GM12878 (cell line): ENCODE measurements around the gene CAMTA1. TPM values are rescaled to one million over a fixed set of nuclear protein-coding genes. Genes with fewer than 3 reads are reported as not detected.

ENCODE experiments used
- ATAC-seq: fragments of 200-7000 bp; cut with Tn5 transposase; 3 replicates; pipeline ENCODE4 v1.9.1; 2020; ENCODE audit warnings: mild to moderate bottlenecking, moderate library complexity
- BruUV-seq: library from RNA; stranded (reverse); fragments of 400-500 nt; replicated peaks from 2 replicates; lab custom pipeline; 2021; lab: Mats Ljungman, UMichigan
- CTCF ChIA-PET: fragments of 300-600 bp; sonication (Branson Sonifier 250); formaldehyde crosslinking; extraction: SDS; loops from one replicate; lab custom pipeline; 2021; ENCODE audit warnings: inconsistent platforms; lab: Yijun Ruan, JAX
- POLR2A ChIA-PET: fragments of 350-600 bp; formaldehyde crosslinking; extraction: SDS; loops from one replicate; lab custom pipeline; 2021; ENCODE audit warnings: inconsistent platforms; lab: Charles Lee
- RAD21 ChIA-PET: fragments of 300-600 bp; sonication (Branson Sonifier 250); formaldehyde crosslinking; loops from one replicate; lab custom pipeline; 2023; ENCODE audit warnings: antibody characterized with exemption; ENCODE audit not compliant: unreplicated experiment; lab: Charles Lee
- SMC1A ChIA-PET: fragments of 300-600 bp; sonication (Branson Sonifier 250); formaldehyde crosslinking; loops from one replicate; lab custom pipeline; 2023; ENCODE audit not compliant: unreplicated experiment, uncharacterized antibody; lab: Charles Lee
- DNase-seq: peaks from one replicate; pipeline ENCODE4 v3.0.0-alpha.2; 2011; ENCODE audit warnings: low read depth, low spot score
- FAIRE-seq: peaks from 3 replicates; lab custom pipeline; 2011; peaks lifted over from hg19 to GRCh38; lab: Jason Lieb, UNC
- H2AFZ ChIP-seq: 2 replicates; pipeline ENCODE4 v1.6.0; 2011; ENCODE audit warnings: low read depth, low read length, control low read depth; ENCODE audit not compliant: control insufficient read depth
- H3K27ac ChIP-seq: 2 replicates; pipeline ENCODE4 v1.5.1; 2011; ENCODE audit warnings: control low read depth; ENCODE audit not compliant: control insufficient read depth, insufficient read depth
- H3K27me3 ChIP-seq, 2 experiments: replicated peaks in 1 of 2; 2 replicates each; pipeline versions ENCODE4 v1.6.0 to v1.6.1; 2011; ENCODE audit warnings: low read length in 1 of 2; ENCODE audit not compliant: control insufficient read depth in 2 of 2, insufficient read depth in 2 of 2
- H3K36me3 ChIP-seq, 2 experiments: 2 replicates each; pipeline ENCODE4 v1.5.1; 2011; ENCODE audit warnings: low read length in 1 of 2; ENCODE audit not compliant: control insufficient read depth in 2 of 2, insufficient read depth in 2 of 2
- H3K4me1 ChIP-seq: 2 replicates; pipeline ENCODE4 v1.6.1; 2011; ENCODE audit warnings: mild to moderate bottlenecking, low read length, moderate library complexity, mixed read lengths; ENCODE audit not compliant: control insufficient read depth, insufficient read depth
- H3K4me2 ChIP-seq: 2 replicates; pipeline ENCODE4 v1.6.0; 2011; ENCODE audit warnings: control low read depth; ENCODE audit not compliant: control insufficient read depth, insufficient read depth
- H3K4me3 ChIP-seq: fragments of 200-600 bp; sonication (generic); 2 replicates; pipeline ENCODE4 v1.5.1; 2016
- H3K79me2 ChIP-seq: 2 replicates; pipeline ENCODE4 v1.6.0; 2011; ENCODE audit warnings: low read length; ENCODE audit not compliant: control insufficient read depth, insufficient read depth
- H3K9ac ChIP-seq: 2 replicates; pipeline ENCODE4 v1.8.0; 2011; ENCODE audit warnings: low read length, control low read depth, mixed read lengths; ENCODE audit not compliant: control insufficient read depth, insufficient read depth
- H3K9me3 ChIP-seq: replicated peaks from 3 replicates; pipeline ENCODE4 v1.5.1; 2011; ENCODE audit warnings: mild to moderate bottlenecking, low read length; ENCODE audit not compliant: control insufficient read depth, insufficient read depth
- H4K20me1 ChIP-seq: 2 replicates; pipeline ENCODE4 v1.6.0; 2011; ENCODE audit not compliant: control insufficient read depth, insufficient read depth
- JUND ChIP-seq: IDR thresholded peaks from 2 replicates; pipeline ENCODE4 v1.6.1; 2012; ENCODE audit warnings: low read depth, mild to moderate bottlenecking, low read length, improper control_type of control experiment, moderate library complexity
- LARP7 ChIP-seq: fragments of 450-650 bp; IDR thresholded peaks from 2 replicates; pipeline ENCODE4 v1.6.1; 2017; ENCODE audit warnings: mild to moderate bottlenecking
- PAX5 ChIP-seq: IDR thresholded peaks from 2 replicates; pipeline ENCODE4 v1.6.1; 2011; ENCODE audit warnings: low read depth, low read length, borderline replicate concordance
- SKIL ChIP-seq: fragments of 450-650 bp; IDR thresholded peaks from 2 replicates; pipeline ENCODE4 v1.6.1; 2017; ENCODE audit warnings: mild to moderate bottlenecking, low read depth, inconsistent platforms; ENCODE audit not compliant: poor library complexity, severe bottlenecking
- WRNIP1 ChIP-seq: IDR thresholded peaks from 2 replicates; pipeline ENCODE4 v1.6.1; 2011; ENCODE audit warnings: low read depth, low read length, improper control_type of control experiment, borderline replicate concordance
- ZNF217 ChIP-seq: fragments of 450-650 bp; IDR thresholded peaks from 2 replicates; pipeline ENCODE4 v1.6.1; 2017; ENCODE audit warnings: antibody characterized with exemption, mild to moderate bottlenecking
- ZNF622 ChIP-seq: fragments of 450-650 bp; IDR thresholded peaks from 2 replicates; pipeline ENCODE4 v1.6.1; 2017; ENCODE audit warnings: mild to moderate bottlenecking, inconsistent platforms
- WGBS: methylation state at CpG from one replicate; pipeline ENCODE4 v1.1.6; 2016; ENCODE audit warnings: low lambda C conversion rate; ENCODE audit not compliant: insufficient replicate concordance, insufficient coverage; ENCODE audit errors: missing lambda C conversion rate; 5-methylcytosine and 5-hydroxymethylcytosine counted together
- in situ Hi-C: fragments of 300-500 bp; cut with MboI; formaldehyde crosslinking; loops from 9 replicates; pipeline ENCODE4 v1.14.3; 2018; ENCODE audit warnings: mixed read lengths
- intact Hi-C: fragments of 100-400 bp; cut with micrococcal nuclease; formaldehyde crosslinking; loops from one replicate; pipeline ENCODE4 v1.14.2; 2022; ENCODE audit not compliant: unreplicated experiment
- polyA plus RNA-seq, 11 experiments: library from polyadenylated mRNA; depleted of rRNA in 4 of 11; unstranded in 6 of 11; stranded (reverse) in 5 of 11; fragments of >200 nt; fragmentation: Nextera tagmentation in 4 of 11; fragmentation: Illumina TruSeq in 1 of 11; extraction: Ambion mirVana in 4 of 11; extraction: Trizol in 1 of 11; gene quantifications; 1 replicate in 1 of 11; 2 replicates in 10 of 11; pipeline versions ENCODE4 v1.2.1 to v1.2.3, GENCODE V29; 2011 to 2016; ENCODE audit warnings: inconsistent platforms in 2 of 11, missing spikeins in 2 of 11, low read depth in 1 of 11
- total RNA-seq, 4 experiments: library from RNA; depleted of rRNA in 3 of 4; stranded (reverse); fragments of >200 nt in 3 of 4; fragmentation: Illumina TruSeq in 1 of 4; extraction: Trizol in 1 of 4; gene quantifications; 2 replicates each; pipeline versions ENCODE4 v1.2.1 to v1.2.3, GENCODE V29; 2013 to 2021

The CAMTA1 gene
- total and polyA plus RNA-seq, 10 of the 15 experiments (the other 5 are each of a cell fraction or from before 2014, with no cell fraction given): 37.7 to 148 (median 76.4) TPM

GRCh38 chr1:6858596-6858995, 73.3 kb downstream of the CAMTA1 start (continued):
- TF ChIP-seq WRNIP1: no peak
- TF ChIP-seq PAX5: no peak
- no peak for TF ChIP-seq JUND
- no peak for TF ChIP-seq LARP7

GRCh38 chr1:6859415-6860343, 74.4 kb downstream of the CAMTA1 start:
- peaks cover 0 to 3% of the 10 kb centered on the region in 2 experiments; a peak in 3 of 4 replicates for H3K36me3 ChIP-seq
- TF ChIP-seq ZNF622 (no peak), SKIL (no peak), ZNF217 (no peak)
- FAIRE-seq (peak; percentile 56), DNase-seq (no peak), ATAC-seq (no peak)
- in situ Hi-C loops: no loop called here
- ChIA-PET POLR2A (no interaction called here), RAD21 (interaction anchor here (0.8 kb wide), 1 partner anchor 30 kb away, joined by 3 read pairs; no protein-coding TSS in a partner anchor), SMC1A (interaction anchor here (1.3 to 1.7 kb wide), 2 partner anchors 25 to 35 kb away, joined by 3 to 5 read pairs; no protein-coding TSS in a partner anchor), CTCF (interaction anchor here (1.5 to 1.6 kb wide), 2 partner anchors 9 to 24 kb away, joined by 3 read pairs; no protein-coding TSS in a partner anchor)
- intact Hi-C loops: no loop called here
- H4K20me1 ChIP-seq: no peaks in the 10 kb centered on the region
- H3K4me2 ChIP-seq: no peak overlapping the region
- H3K4me3 ChIP-seq: no peak overlapping the region
- H3K27ac ChIP-seq: no peak overlapping the region
- H3K9ac ChIP-seq: no peak overlapping the region
- WGBS: 79% methylated on average over 7 of the region's 7 CpGs
- H3K27me3 ChIP-seq: no peaks in the 10 kb centered on the region
- H3K9me3 ChIP-seq: no peaks in the 10 kb centered on the region
- BruUV-seq: no TSS peak
- H3K79me2 ChIP-seq: peaks cover 5% of the 10 kb centered on the region; the same call in 1 of the 2 replicates
- peaks cover 22% of the 10 kb centered on the region for H3K4me1 ChIP-seq
- H2AFZ ChIP-seq: no peak overlapping the region
